RWPE1 (cell line): ENCODE results near the gene TANGO2.

Experiments used
- CTCF ChIA-PET: fragments of 350-600 bp; sonication (Branson Sonifier 250); formaldehyde crosslinking; extraction: SDS; loops from one replicate; lab custom pipeline; 2021; lab: Yijun Ruan, JAX
- POLR2A ChIA-PET: fragments of 400-600 bp; formaldehyde crosslinking; extraction: SDS; loops from one replicate; lab custom pipeline; 2020; ENCODE audit warnings: antibody characterized with exemption; ENCODE audit not compliant: low non-redundant PET; lab: Yijun Ruan, JAX
- DNase-seq: peaks from one replicate; pipeline ENCODE4 v3.0.0; 2012; ENCODE audit warnings: low spot score
- H3K27ac ChIP-seq: fragments of 450-650 bp; 2 replicates; pipeline ENCODE4 v1.5.1; 2017
- TF ChIP-seq, protein P1 (sequence below): fragments of 450-650 bp; conservative IDR thresholded peaks from 2 replicates; pipeline ENCODE4 v1.5.1; 2017; ENCODE audit warnings: low read depth, mild to moderate bottlenecking

The TANGO2 gene

DNA sequence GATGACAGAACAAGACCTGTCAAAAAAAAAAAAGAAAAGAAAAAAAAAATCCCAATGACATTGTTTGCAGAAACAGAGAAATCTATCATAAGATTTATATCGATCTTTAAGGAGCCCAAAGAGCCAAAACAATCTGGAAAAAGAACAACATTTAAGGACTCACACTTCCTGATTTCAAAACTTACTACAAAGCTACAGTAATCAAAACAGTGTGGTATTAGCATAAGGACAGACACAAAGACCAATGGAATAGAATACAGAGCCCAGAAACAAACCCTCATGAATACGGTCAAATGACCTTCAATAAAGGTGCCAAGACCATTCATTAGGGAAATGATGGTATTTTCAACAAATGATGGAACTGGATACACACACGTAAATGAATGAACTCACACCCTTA is 16.4 kb upstream of the TANGO2 start:
- no peak overlapping the region for H3K27ac ChIP-seq
- CTCF ChIA-PET, result no interaction called here
- no peak for DNase-seq
- TF ChIP-seq, protein P1, sequence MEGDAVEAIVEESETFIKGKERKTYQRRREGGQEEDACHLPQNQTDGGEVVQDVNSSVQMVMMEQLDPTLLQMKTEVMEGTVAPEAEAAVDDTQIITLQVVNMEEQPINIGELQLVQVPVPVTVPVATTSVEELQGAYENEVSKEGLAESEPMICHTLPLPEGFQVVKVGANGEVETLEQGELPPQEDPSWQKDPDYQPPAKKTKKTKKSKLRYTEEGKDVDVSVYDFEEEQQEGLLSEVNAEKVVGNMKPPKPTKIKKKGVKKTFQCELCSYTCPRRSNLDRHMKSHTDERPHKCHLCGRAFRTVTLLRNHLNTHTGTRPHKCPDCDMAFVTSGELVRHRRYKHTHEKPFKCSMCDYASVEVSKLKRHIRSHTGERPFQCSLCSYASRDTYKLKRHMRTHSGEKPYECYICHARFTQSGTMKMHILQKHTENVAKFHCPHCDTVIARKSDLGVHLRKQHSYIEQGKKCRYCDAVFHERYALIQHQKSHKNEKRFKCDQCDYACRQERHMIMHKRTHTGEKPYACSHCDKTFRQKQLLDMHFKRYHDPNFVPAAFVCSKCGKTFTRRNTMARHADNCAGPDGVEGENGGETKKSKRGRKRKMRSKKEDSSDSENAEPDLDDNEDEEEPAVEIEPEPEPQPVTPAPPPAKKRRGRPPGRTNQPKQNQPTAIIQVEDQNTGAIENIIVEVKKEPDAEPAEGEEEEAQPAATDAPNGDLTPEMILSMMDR, result no peak
- POLR2A ChIA-PET, result no interaction called here

DNA sequence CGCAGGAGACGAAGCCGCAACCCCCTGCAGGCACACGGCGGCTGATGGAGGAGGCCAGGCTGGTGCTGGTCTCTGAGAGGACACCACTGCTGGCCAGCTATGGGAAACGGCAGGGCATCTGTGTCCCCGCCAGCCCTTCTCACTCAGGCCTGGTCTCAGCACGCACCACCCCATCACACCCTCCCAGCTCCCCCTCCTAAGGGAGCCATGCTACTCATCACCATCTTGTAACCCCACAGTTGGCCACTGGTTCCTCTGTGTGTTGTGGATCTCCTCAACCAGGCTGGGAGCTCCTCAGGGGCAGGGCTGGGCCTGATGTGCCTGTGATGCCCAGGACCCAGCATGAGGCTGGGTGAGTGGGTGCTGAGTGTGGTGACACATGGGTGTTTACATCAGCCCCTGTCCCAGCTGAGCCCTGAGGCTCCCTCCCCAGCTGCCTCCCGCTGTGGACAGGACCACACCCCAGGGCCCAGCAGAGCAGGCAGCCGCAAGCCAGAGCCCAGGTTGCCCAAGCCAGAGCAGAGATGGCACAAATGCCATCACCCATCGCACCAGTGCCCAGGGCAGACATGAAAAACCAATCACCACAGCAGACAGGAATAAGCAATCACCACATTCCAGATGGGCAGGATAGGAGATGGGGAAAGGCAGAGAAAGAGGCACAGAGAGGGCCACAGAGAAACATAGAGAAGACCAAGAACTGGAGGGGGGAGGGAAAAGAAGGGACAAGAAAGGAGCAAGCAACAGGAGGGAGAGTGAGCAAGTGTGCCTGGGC is 12.5 kb upstream of the TANGO2 start:
- H3K27ac ChIP-seq, result no peak overlapping the region
- POLR2A ChIA-PET, result no interaction called here
- DNase-seq, result no peak
- TF ChIP-seq, protein P1, result no peak
- CTCF ChIA-PET, result interaction anchor here (0.6 kb wide), 1 partner anchor 11 kb away, joined by 3 read pairs; no protein-coding TSS in a partner anchor

DNA sequence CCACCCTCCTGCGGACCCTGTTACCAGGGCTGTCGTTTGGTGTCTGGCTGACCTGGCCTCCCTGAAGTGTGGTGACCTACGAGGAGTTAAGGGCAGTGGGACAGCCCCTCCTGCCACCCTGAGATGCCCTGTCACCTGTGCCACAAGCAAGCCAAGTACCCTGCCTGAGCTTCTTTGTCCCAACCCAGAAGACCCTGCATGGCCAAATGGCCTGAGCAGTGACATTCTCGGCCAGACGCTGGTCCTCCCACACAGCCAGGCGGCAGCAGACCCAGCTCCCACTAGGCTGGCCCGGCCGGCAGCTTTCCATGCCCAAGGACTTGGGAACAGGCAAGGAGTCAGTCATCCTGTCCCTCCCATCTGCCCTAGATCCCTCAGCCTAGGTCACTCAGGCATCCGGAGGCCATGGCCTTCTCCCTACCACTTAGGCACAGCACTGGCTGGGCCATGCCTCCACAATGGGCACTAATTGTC is 11.9 kb upstream of the TANGO2 start:
- CTCF ChIA-PET, result no interaction called here
- POLR2A ChIA-PET, result no interaction called here

DNA sequence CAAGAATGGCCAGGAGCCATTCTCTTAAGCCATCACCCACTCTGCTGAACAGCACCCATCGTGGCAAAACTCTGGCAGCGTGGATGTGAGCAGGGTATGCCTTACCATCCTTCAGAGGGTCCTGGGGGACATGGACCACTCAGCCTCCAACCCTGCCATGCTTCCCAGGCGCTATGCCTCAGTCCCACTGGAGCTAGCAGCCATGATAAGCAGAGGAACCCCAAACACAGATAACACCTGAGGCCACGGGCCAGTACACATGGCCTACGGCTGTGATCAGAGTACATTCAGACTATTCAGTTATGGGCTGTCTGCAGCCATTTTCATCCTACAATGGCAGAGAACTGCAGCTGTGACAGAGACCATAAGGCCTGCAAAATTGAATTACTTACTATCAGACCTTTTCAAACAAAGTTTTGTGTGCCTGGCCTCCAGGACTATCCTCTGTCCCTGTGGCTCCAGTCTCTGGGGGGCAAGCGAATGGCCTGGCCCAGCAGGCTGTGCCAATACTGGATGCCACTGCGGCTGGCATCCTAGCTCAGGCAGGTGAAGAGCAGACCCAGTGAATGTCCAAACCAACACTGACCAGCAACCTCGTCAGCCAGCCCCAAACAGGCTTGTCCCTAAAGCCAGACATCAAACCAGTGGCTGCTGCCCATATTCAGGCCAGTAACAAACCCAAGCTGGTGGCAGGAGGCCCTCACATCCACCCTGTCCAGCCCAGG is 11.2 kb upstream of the TANGO2 start:
- CTCF ChIA-PET, result no interaction called here
- TF ChIP-seq, protein P1, result no peak
- no peak for DNase-seq
- H3K27ac ChIP-seq, result no peak overlapping the region
- POLR2A ChIA-PET, result no interaction called here

More for the DNA sequence above, 11.9 kb upstream of the TANGO2 start:
- TF ChIP-seq, protein P1, result no peak
- no peak overlapping the region for H3K27ac ChIP-seq
- no peak for DNase-seq

DNA sequence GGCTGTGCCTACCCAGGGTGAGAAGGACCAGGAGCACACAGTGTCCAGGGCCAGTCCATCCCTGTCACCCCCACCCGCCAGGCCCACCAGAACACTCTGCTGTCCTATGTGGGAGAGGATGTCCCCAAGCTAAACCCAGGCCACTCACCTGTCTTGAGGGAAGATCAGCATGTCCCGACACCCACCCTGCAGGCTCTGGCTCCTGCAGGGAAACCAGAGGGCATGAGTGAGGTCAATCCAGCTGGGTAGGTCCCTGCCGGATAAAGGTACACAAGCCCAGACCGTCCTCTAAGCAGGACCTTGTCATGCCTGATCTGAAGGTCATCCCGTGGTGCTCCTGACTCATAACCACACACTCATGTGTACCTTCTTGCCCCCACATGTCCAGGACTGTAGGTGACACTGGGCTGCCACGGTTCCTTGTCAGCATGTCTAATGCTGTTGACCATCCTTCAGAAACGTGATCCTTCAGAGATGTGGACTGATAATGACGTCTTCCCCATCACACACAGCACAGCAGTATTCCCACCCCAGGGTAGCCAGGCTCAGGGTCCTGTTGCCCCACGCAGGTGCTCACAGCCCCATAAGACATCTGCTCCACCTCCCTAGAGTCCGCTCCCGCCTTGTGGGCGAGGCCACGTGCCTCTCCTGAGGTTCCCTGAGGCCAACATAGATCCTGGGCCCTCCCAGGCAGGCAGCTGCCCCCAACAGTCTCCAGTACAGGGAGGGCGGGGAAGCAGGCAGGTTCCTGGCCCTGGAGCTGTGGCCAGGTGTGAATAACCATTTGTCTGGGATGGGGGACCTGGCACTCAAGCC is 10.4 kb upstream of the TANGO2 start:
- CTCF ChIA-PET, result no interaction called here
- POLR2A ChIA-PET, result no interaction called here
- H3K27ac ChIP-seq, result no peak overlapping the region; the same call in 1 of the 2 replicates
- no peak for DNase-seq
- TF ChIP-seq, protein P1, result no peak
